GM12878 (cell line): ENCODE measurements around the gene ABL1. TPM values are rescaled to one million over a fixed set of nuclear protein-coding genes. Genes with fewer than 3 reads are reported as not detected.

Experiments used
- ATAC-seq: fragments of 200-7000 bp; cut with Tn5 transposase; 3 replicates; pipeline ENCODE4 v1.9.1; 2020; ENCODE audit warnings: mild to moderate bottlenecking, moderate library complexity
- BruUV-seq: library from RNA; stranded (reverse); fragments of 400-500 nt; replicated peaks from 2 replicates; lab custom pipeline; 2021; lab: Mats Ljungman, UMichigan
- CTCF ChIA-PET: fragments of 300-600 bp; sonication (Branson Sonifier 250); formaldehyde crosslinking; extraction: SDS; loops from one replicate; lab custom pipeline; 2021; ENCODE audit warnings: inconsistent platforms; lab: Yijun Ruan, JAX
- POLR2A ChIA-PET: fragments of 350-600 bp; formaldehyde crosslinking; extraction: SDS; loops from one replicate; lab custom pipeline; 2021; ENCODE audit warnings: inconsistent platforms; lab: Charles Lee
- RAD21 ChIA-PET: fragments of 300-600 bp; sonication (Branson Sonifier 250); formaldehyde crosslinking; loops from one replicate; lab custom pipeline; 2023; ENCODE audit warnings: antibody characterized with exemption; ENCODE audit not compliant: unreplicated experiment; lab: Charles Lee
- SMC1A ChIA-PET: fragments of 300-600 bp; sonication (Branson Sonifier 250); formaldehyde crosslinking; loops from one replicate; lab custom pipeline; 2023; ENCODE audit not compliant: unreplicated experiment, uncharacterized antibody; lab: Charles Lee
- DNase-seq: peaks from one replicate; pipeline ENCODE4 v3.0.0-alpha.2; 2011; ENCODE audit warnings: low read depth, low spot score
- FAIRE-seq: peaks from 3 replicates; lab custom pipeline; 2011; peaks lifted over from hg19 to GRCh38; lab: Jason Lieb, UNC
- H2AFZ ChIP-seq: 2 replicates; pipeline ENCODE4 v1.6.0; 2011; ENCODE audit warnings: low read depth, low read length, control low read depth; ENCODE audit not compliant: control insufficient read depth
- H3K27ac ChIP-seq: 2 replicates; pipeline ENCODE4 v1.5.1; 2011; ENCODE audit warnings: control low read depth; ENCODE audit not compliant: control insufficient read depth, insufficient read depth
- H3K27me3 ChIP-seq, 2 experiments: replicated peaks in 1 of 2; 2 replicates each; pipeline versions ENCODE4 v1.6.0 to v1.6.1; 2011; ENCODE audit warnings: low read length in 1 of 2; ENCODE audit not compliant: control insufficient read depth in 2 of 2, insufficient read depth in 2 of 2
- H3K36me3 ChIP-seq, 2 experiments: 2 replicates each; pipeline ENCODE4 v1.5.1; 2011; ENCODE audit warnings: low read length in 1 of 2; ENCODE audit not compliant: control insufficient read depth in 2 of 2, insufficient read depth in 2 of 2
- H3K4me1 ChIP-seq: 2 replicates; pipeline ENCODE4 v1.6.1; 2011; ENCODE audit warnings: mild to moderate bottlenecking, low read length, moderate library complexity, mixed read lengths; ENCODE audit not compliant: control insufficient read depth, insufficient read depth
- H3K4me2 ChIP-seq: 2 replicates; pipeline ENCODE4 v1.6.0; 2011; ENCODE audit warnings: control low read depth; ENCODE audit not compliant: control insufficient read depth, insufficient read depth
- H3K4me3 ChIP-seq: fragments of 200-600 bp; sonication (generic); 2 replicates; pipeline ENCODE4 v1.5.1; 2016
- H3K79me2 ChIP-seq: 2 replicates; pipeline ENCODE4 v1.6.0; 2011; ENCODE audit warnings: low read length; ENCODE audit not compliant: control insufficient read depth, insufficient read depth
- H3K9ac ChIP-seq: 2 replicates; pipeline ENCODE4 v1.8.0; 2011; ENCODE audit warnings: low read length, control low read depth, mixed read lengths; ENCODE audit not compliant: control insufficient read depth, insufficient read depth
- H3K9me3 ChIP-seq: replicated peaks from 3 replicates; pipeline ENCODE4 v1.5.1; 2011; ENCODE audit warnings: mild to moderate bottlenecking, low read length; ENCODE audit not compliant: control insufficient read depth, insufficient read depth
- H4K20me1 ChIP-seq: 2 replicates; pipeline ENCODE4 v1.6.0; 2011; ENCODE audit not compliant: control insufficient read depth, insufficient read depth
- CEBPB ChIP-seq, 2 experiments: fragments of 150-350 bp in 1 of 2; IDR thresholded peaks; 2 replicates each; pipeline ENCODE4 v1.6.1; 2012 to 2014; ENCODE audit warnings: low read depth in 2 of 2, low read length in 2 of 2, borderline replicate concordance in 1 of 2, inconsistent platforms in 1 of 2
- CREB1 ChIP-seq: IDR thresholded peaks from 2 replicates; pipeline ENCODE4 v1.6.1; 2012; ENCODE audit warnings: low read depth, mild to moderate bottlenecking, inconsistent platforms
- ESRRA ChIP-seq: IDR thresholded peaks from 2 replicates; pipeline ENCODE4 v1.6.1; 2012; ENCODE audit warnings: mild to moderate bottlenecking, low read length, improper control_type of control experiment
- MXI1 ChIP-seq: fragments of 150-350 bp; IDR thresholded peaks from 2 replicates; pipeline ENCODE4 v1.6.1; 2011; ENCODE audit warnings: low read depth, mild to moderate bottlenecking, inconsistent platforms, low read length, improper control_type of control experiment
- RCOR1 ChIP-seq: conservative IDR thresholded peaks from 2 replicates; pipeline ENCODE4 v1.6.1; 2012; ENCODE audit warnings: low read depth, low read length, improper control_type of control experiment
- RELA ChIP-seq: fragments of 450-650 bp; IDR thresholded peaks from 2 replicates; pipeline ENCODE4 v1.8.0; 2014; ENCODE audit warnings: borderline replicate concordance; ENCODE audit not compliant: partially characterized antibody
- SMAD1 ChIP-seq: fragments of 450-650 bp; IDR thresholded peaks from 2 replicates; pipeline ENCODE4 v1.6.1; 2018; ENCODE audit warnings: mild to moderate bottlenecking, low read depth; ENCODE audit not compliant: partially characterized antibody
- SMARCA5 ChIP-seq: fragments of 450-650 bp; IDR thresholded peaks from 2 replicates; pipeline ENCODE4 v1.6.1; 2017; ENCODE audit warnings: mild to moderate bottlenecking
- SRF ChIP-seq, 2 experiments: IDR thresholded peaks; 2 replicates each; pipeline ENCODE4 v1.6.1; 2011; ENCODE audit warnings: low read depth in 2 of 2, low read length in 2 of 2, mild to moderate bottlenecking in 1 of 2, moderate library complexity in 1 of 2
- STAT3 ChIP-seq: IDR thresholded peaks from 2 replicates; pipeline ENCODE4 v1.6.1; 2011; ENCODE audit warnings: low read depth, low read length, improper control_type of control experiment
- SUPT20H ChIP-seq: IDR thresholded peaks from 2 replicates; pipeline ENCODE4 v1.6.1; 2011; ENCODE audit warnings: low read depth, mild to moderate bottlenecking, low read length, moderate library complexity, borderline replicate concordance; ENCODE audit not compliant: control insufficient read depth
- YY1 ChIP-seq: IDR thresholded peaks from 2 replicates; pipeline ENCODE4 v1.6.1; 2011; ENCODE audit warnings: low read depth, mild to moderate bottlenecking, low read length
- WGBS: methylation state at CpG from one replicate; pipeline ENCODE4 v1.1.6; 2016; ENCODE audit warnings: low lambda C conversion rate; ENCODE audit not compliant: insufficient replicate concordance, insufficient coverage; ENCODE audit errors: missing lambda C conversion rate; 5-methylcytosine and 5-hydroxymethylcytosine counted together
- in situ Hi-C: fragments of 300-500 bp; cut with MboI; formaldehyde crosslinking; loops from 9 replicates; pipeline ENCODE4 v1.14.3; 2018; ENCODE audit warnings: mixed read lengths
- intact Hi-C: fragments of 100-400 bp; cut with micrococcal nuclease; formaldehyde crosslinking; loops from one replicate; pipeline ENCODE4 v1.14.2; 2022; ENCODE audit not compliant: unreplicated experiment
- polyA plus RNA-seq, 11 experiments: library from polyadenylated mRNA; depleted of rRNA in 4 of 11; unstranded in 6 of 11; stranded (reverse) in 5 of 11; fragments of >200 nt; fragmentation: Nextera tagmentation in 4 of 11; fragmentation: Illumina TruSeq in 1 of 11; extraction: Ambion mirVana in 4 of 11; extraction: Trizol in 1 of 11; gene quantifications; 1 replicate in 1 of 11; 2 replicates in 10 of 11; pipeline versions ENCODE4 v1.2.1 to v1.2.3, GENCODE V29; 2011 to 2016; ENCODE audit warnings: inconsistent platforms in 2 of 11, missing spikeins in 2 of 11, low read depth in 1 of 11
- total RNA-seq, 4 experiments: library from RNA; depleted of rRNA in 3 of 4; stranded (reverse); fragments of >200 nt in 3 of 4; fragmentation: Illumina TruSeq in 1 of 4; extraction: Trizol in 1 of 4; gene quantifications; 2 replicates each; pipeline versions ENCODE4 v1.2.1 to v1.2.3, GENCODE V29; 2013 to 2021
- TF ChIP-seq, protein P1 (sequence below): IDR thresholded peaks from 2 replicates; pipeline ENCODE4 v1.6.1; 2011; ENCODE audit warnings: borderline replicate concordance, low read depth, mild to moderate bottlenecking, moderate library complexity, low read length; ENCODE audit not compliant: insufficient read depth, poor library complexity, severe bottlenecking

The ABL1 gene
- total and polyA plus RNA-seq, 10 of the 15 experiments (the other 5 are each of a cell fraction or from before 2014, with no cell fraction given): 0.79 to 51.5 (median 16.3) TPM

DNA sequence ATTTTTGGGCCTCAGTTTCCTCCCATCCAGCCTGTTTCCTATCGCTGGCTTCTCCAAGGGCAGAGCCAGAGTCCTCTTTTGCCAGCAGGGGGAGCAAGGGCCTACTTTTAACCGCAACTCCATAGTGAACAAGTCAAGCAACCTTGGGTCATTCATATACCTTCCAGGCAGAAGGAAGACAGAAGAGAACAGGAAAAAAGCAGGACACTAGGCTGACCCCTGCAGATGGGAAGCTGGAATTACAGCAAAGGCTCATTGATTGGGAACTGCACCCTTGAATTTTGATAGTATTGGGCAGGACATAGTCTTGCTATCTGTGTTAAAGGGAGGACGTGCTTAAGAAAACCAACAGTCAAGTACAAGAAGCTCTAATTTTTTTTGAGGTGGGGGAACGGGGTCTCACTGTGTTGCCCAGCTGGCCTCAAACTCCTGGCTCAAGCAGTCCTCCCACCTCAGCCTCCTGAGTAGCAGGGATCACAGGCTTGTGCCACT is 31.5 kb downstream of the ABL1 start (continued):
- no peak for TF ChIP-seq YY1
- no peak for TF ChIP-seq STAT3

- WGBS: 80% methylated on average over 9 of the region's 9 CpGs
- DNase-seq (no peak), FAIRE-seq (no peak), ATAC-seq (no peak)
- ChIA-PET POLR2A (interaction anchor here (0.7 kb wide), 1 partner anchor 175 kb away, joined by 4 read pairs; no protein-coding TSS in a partner anchor), RAD21 (interaction anchor here (0.6 to 0.8 kb wide), 2 partner anchors 131 kb away, joined by 3 read pairs; no protein-coding TSS in a partner anchor), SMC1A (interaction anchor here (0.6 to 2.7 kb wide), 12 partner anchors 32 to 179 kb away, joined by 3 to 25 read pairs (median 5); no protein-coding TSS in a partner anchor), CTCF (interaction anchor here (0.8 to 11.0 kb wide), 21 partner anchors 9 to 178 kb away, joined by 3 to 267 read pairs (median 4); no protein-coding TSS in a partner anchor)
- H3K27me3 ChIP-seq: no peaks in the 10 kb centered on the region
- no peak overlapping the region for H3K4me2 ChIP-seq
- H3K27ac ChIP-seq: no peak overlapping the region
- intact Hi-C loops (no loop called here), in situ Hi-C loops (loop anchor here (5.0 to 10.0 kb wide), 3 partner anchors 75 to 413 kb away; no protein-coding TSS in a partner anchor)
- H2AFZ ChIP-seq: no peak overlapping the region
- peaks cover 8% of the 10 kb centered on the region; the same call in 1 of the 2 replicates for H4K20me1 ChIP-seq
- H3K9ac ChIP-seq: no peak overlapping the region
- H3K9me3 ChIP-seq: no peaks in the 10 kb centered on the region
- H3K79me2 ChIP-seq: no peaks in the 10 kb centered on the region
- peaks cover 25% of the 10 kb centered on the region for H3K4me1 ChIP-seq
- peaks cover 6 to 24% of the 10 kb centered on the region in 2 experiments; a peak in 3 of 4 replicates for H3K36me3 ChIP-seq
- no TSS peak for BruUV-seq
- H3K4me3 ChIP-seq: no peak overlapping the region
- TF ChIP-seq SMAD1: no peak
Measured at GRCh38 chr9:130867556-130867955, 32.5 kb downstream of the ABL1 start.

DNA sequence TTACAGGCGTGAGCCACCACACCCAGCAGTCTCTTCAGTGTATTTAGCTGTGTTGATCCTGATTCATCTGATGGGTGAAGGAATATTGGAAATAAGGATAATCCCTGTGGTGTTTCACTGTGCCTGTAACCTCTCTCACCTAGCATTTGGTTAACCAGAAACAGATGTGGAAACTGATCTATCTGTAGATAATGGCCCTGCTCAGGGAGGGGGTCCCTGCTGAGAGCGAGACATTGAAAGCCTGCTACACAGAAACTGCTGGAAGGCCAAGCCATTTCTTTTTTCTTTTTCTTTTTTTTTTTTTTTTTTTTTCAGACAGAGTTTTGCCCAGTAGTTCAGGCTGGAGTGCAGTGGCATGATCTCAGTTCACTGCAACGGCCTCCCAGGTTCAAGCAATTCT is 33.2 kb downstream of the ABL1 start:
- DNase-seq: no peak
- ChIA-PET POLR2A (interaction anchor here (0.7 kb wide), 1 partner anchor 175 kb away, joined by 4 read pairs; no protein-coding TSS in a partner anchor), CTCF (interaction anchor here (0.8 to 11.0 kb wide), 8 partner anchors 58 to 179 kb away, joined by 3 to 267 read pairs (median 38); no protein-coding TSS in a partner anchor), RAD21 (interaction anchor here (0.6 to 1.3 kb wide), 2 partner anchors 102 to 130 kb away, joined by 3 read pairs; no protein-coding TSS in a partner anchor), SMC1A (interaction anchor here (0.8 to 3.2 kb wide), 3 partner anchors 32 to 100 kb away, joined by 4 to 12 read pairs (median 9); no protein-coding TSS in a partner anchor)
- no peak for FAIRE-seq
- BruUV-seq: no TSS peak
- peaks cover 8% of the 10 kb centered on the region; the same call in 1 of the 2 replicates for H4K20me1 ChIP-seq
- peaks cover 25% of the 10 kb centered on the region for H3K4me1 ChIP-seq
- no peaks in the 10 kb centered on the region for H3K79me2 ChIP-seq
- in situ Hi-C loops: loop anchor here (5.0 to 10.0 kb wide), 3 partner anchors 74 to 413 kb away; no protein-coding TSS in a partner anchor
- H2AFZ ChIP-seq: no peak overlapping the region
- H3K27ac ChIP-seq: no peak overlapping the region
- ATAC-seq: no peak
- H3K4me2 ChIP-seq: no peak overlapping the region
- H3K4me3 ChIP-seq: no peak overlapping the region
- H3K9ac ChIP-seq: no peak overlapping the region
- WGBS: 100% methylated on average over 3 of the region's 3 CpGs
- intact Hi-C loops: no loop called here
- peaks cover 7 to 26% of the 10 kb centered on the region in 2 experiments for H3K36me3 ChIP-seq
- TF ChIP-seq YY1 (no peak), CEBPB (IDR thresholded peaks at IDR 0.05; ENCODE audit: borderline replicate concordance in 1 of 2, low read depth in 2 of 2, low read length in 2 of 2) (no peak), RELA (no peak), ESRRA (no peak), CREB1 (no peak), RCOR1 (no peak), SRF (IDR thresholded peaks at IDR 0.05; ENCODE audit: low read depth in 2 of 2, low read length in 2 of 2) (no peak), MXI1 (no peak), SUPT20H (no peak), SMARCA5 (no peak)
- TF ChIP-seq, protein P1, sequence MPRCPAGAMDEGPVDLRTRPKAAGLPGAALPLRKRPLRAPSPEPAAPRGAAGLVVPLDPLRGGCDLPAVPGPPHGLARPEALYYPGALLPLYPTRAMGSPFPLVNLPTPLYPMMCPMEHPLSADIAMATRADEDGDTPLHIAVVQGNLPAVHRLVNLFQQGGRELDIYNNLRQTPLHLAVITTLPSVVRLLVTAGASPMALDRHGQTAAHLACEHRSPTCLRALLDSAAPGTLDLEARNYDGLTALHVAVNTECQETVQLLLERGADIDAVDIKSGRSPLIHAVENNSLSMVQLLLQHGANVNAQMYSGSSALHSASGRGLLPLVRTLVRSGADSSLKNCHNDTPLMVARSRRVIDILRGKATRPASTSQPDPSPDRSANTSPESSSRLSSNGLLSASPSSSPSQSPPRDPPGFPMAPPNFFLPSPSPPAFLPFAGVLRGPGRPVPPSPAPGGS: no peak
- TF ChIP-seq, all 136 proteins: peak for 0
- Histone ChIP-seq H3K9me3 (no peaks in the 10 kb centered on the region), H3K27me3 (no peaks in the 10 kb centered on the region)
